A549 (cell line): ENCODE data around the gene BPIFB3. TPM values are rescaled to one million over a fixed set of nuclear protein-coding genes. Genes with fewer than 3 reads are reported as not detected.

Source experiments
- ATAC-seq, 2 experiments: fragments of 200-7000 bp in 1 of 2; fragments of >200 bp in 1 of 2; cut with Nextera tagmentation in 1 of 2; cut with Tn5 transposase in 1 of 2; 3 replicates each; pipeline versions ENCODE4 v1.8.0 to v1.9.1; 2018 to 2020; ENCODE audit warnings: mild to moderate bottlenecking in 1 of 2, moderate library complexity in 1 of 2
- CTCF ChIA-PET: fragments of 300-600 bp; sonication (Branson Sonifier 250); formaldehyde crosslinking; extraction: SDS; loops from one replicate; lab custom pipeline; 2021; ENCODE audit warnings: antibody characterized with exemption, inconsistent platforms; lab: Yijun Ruan, JAX
- POLR2A ChIA-PET: fragments of 350-600 bp; formaldehyde crosslinking; extraction: SDS; loops from one replicate; lab custom pipeline; 2021; ENCODE audit warnings: antibody characterized with exemption, inconsistent platforms; lab: Yijun Ruan, JAX
- DNase-seq, 2 experiments: peaks; one replicate each; pipeline versions ENCODE4 v3.0.0 to v3.0.0-alpha.2; 2011 to 2016; ENCODE audit warnings: low read depth in 1 of 2, low spot score in 1 of 2
- FAIRE-seq: peaks from 2 replicates; lab custom pipeline; 2011; peaks lifted over from hg19 to GRCh38; lab: Jason Lieb, UNC
- H3K27ac ChIP-seq, 2 experiments: fragments of >200 bp; sonication (Bioruptor Twin); formaldehyde crosslinking; 3 replicates each; pipeline ENCODE4 v1.5.1; 2016 to 2017
- H3K4me1 ChIP-seq: fragments of >200 bp; sonication (Bioruptor Twin); formaldehyde crosslinking; 3 replicates; pipeline ENCODE4 v1.6.1; 2016
- H3K4me2 ChIP-seq: fragments of >200 bp; sonication (Bioruptor Twin); formaldehyde crosslinking; 3 replicates; pipeline ENCODE4 v1.6.1; 2016
- H3K4me3 ChIP-seq: fragments of >200 bp; sonication (Bioruptor Twin); formaldehyde crosslinking; 3 replicates; pipeline ENCODE4 v1.5.1; 2016
- H3K9me3 ChIP-seq: fragments of >200 bp; sonication (Bioruptor Twin); formaldehyde crosslinking; 3 replicates; pipeline ENCODE4 v1.6.1; 2016
- ATOH8 ChIP-seq: fragments of 250-450 bp; sonication (Bioruptor Pico); IDR thresholded peaks from 2 replicates; pipeline ENCODE4 v1.5.0; 2020; ENCODE audit warnings: low read depth, mild to moderate bottlenecking, moderate library complexity
- CBX2 ChIP-seq: fragments of 200-600 bp; sonication (generic); IDR thresholded peaks from 2 replicates; pipeline ENCODE4 v1.6.1; 2016; ENCODE audit warnings: low read depth, mild to moderate bottlenecking, borderline replicate concordance
- CHD4 ChIP-seq: fragments of 200-600 bp; sonication (generic); IDR thresholded peaks from 2 replicates; pipeline ENCODE4 v1.6.1; 2016; ENCODE audit warnings: antibody characterized with exemption, mild to moderate bottlenecking, borderline replicate concordance
- FOSL2 ChIP-seq, 2 experiments: fragments of 450-650 bp in 1 of 2; fragments of >200 bp in 1 of 2; sonication (Bioruptor Twin) in 1 of 2; formaldehyde crosslinking; IDR thresholded peaks; 2 replicates each; pipeline versions ENCODE4 v1.5.0 to v1.6.1; 2016 to 2020; ENCODE audit warnings: mild to moderate bottlenecking in 1 of 2, moderate library complexity in 1 of 2
- FOXS1 ChIP-seq: fragments of 250-450 bp; sonication (Bioruptor Pico); IDR thresholded peaks from 2 replicates; pipeline ENCODE4 v1.5.0; 2020; ENCODE audit warnings: mild to moderate bottlenecking, moderate library complexity
- HDAC2 ChIP-seq: fragments of 200-600 bp; sonication (generic); IDR thresholded peaks from 2 replicates; pipeline ENCODE4 v1.6.1; 2016
- HEYL ChIP-seq: fragments of 250-450 bp; sonication (Bioruptor Pico); IDR thresholded peaks from 2 replicates; pipeline ENCODE4 v1.8.0; 2021; ENCODE audit warnings: mild to moderate bottlenecking, moderate library complexity
- HOXA7 ChIP-seq: fragments of 250-450 bp; sonication (Bioruptor Pico); IDR thresholded peaks from 2 replicates; pipeline ENCODE4 v1.5.0; 2020; ENCODE audit warnings: mild to moderate bottlenecking, moderate library complexity
- KDM1A ChIP-seq: fragments of 200-600 bp; sonication (generic); IDR thresholded peaks from 2 replicates; pipeline ENCODE4 v1.6.1; 2016; ENCODE audit warnings: low read depth, mild to moderate bottlenecking
- MAFK ChIP-seq: fragments of 450-650 bp; IDR thresholded peaks from 2 replicates; pipeline ENCODE4 v1.6.1; 2014; ENCODE audit not compliant: partially characterized antibody
- NFE2L2 ChIP-seq: fragments of 150-350 bp; conservative IDR thresholded peaks from 2 replicates; pipeline ENCODE4 v1.6.1; 2014; ENCODE audit warnings: low read length
- NPAS2 ChIP-seq: fragments of 250-450 bp; sonication (Bioruptor Pico); IDR thresholded peaks from 2 replicates; pipeline ENCODE4 v1.8.0; 2022; ENCODE audit warnings: mild to moderate bottlenecking, moderate library complexity, borderline replicate concordance
- NR3C1 ChIP-seq: fragments of >200 bp; sonication (Bioruptor Twin); formaldehyde crosslinking; IDR thresholded peaks from 3 replicates; pipeline ENCODE4 v1.6.1; 2017
- POLR2AphosphoS2 ChIP-seq: conservative IDR thresholded peaks from 2 replicates; pipeline ENCODE4 v1.6.1; 2012; ENCODE audit warnings: low read length, improper control_type of control experiment, inconsistent platforms
- RARB ChIP-seq: fragments of 250-450 bp; sonication (Bioruptor Pico); IDR thresholded peaks from 2 replicates; pipeline ENCODE4 v1.8.0; 2021; ENCODE audit warnings: mild to moderate bottlenecking, moderate library complexity
- REST ChIP-seq: fragments of 200-600 bp; sonication (generic); IDR thresholded peaks from 2 replicates; pipeline ENCODE4 v1.6.1; 2016; ENCODE audit warnings: antibody characterized with exemption, mild to moderate bottlenecking, moderate library complexity
- RFX5 ChIP-seq: fragments of 450-650 bp; IDR thresholded peaks from 2 replicates; pipeline ENCODE4 v1.7.1; 2014; ENCODE audit warnings: antibody characterized with exemption, mild to moderate bottlenecking, moderate library complexity
- SMC3 ChIP-seq: fragments of >200 bp; sonication (Bioruptor Twin); formaldehyde crosslinking; IDR thresholded peaks from 3 replicates; pipeline ENCODE4 v1.6.1; 2018; ENCODE audit warnings: inconsistent platforms
- ZC3H11A ChIP-seq: fragments of 450-650 bp; IDR thresholded peaks from 2 replicates; pipeline ENCODE4 v1.6.1; 2014; ENCODE audit warnings: antibody characterized with exemption, mild to moderate bottlenecking
- ZFP36 ChIP-seq: fragments of 450-650 bp; IDR thresholded peaks from 2 replicates; pipeline ENCODE4 v1.6.1; 2014; ENCODE audit warnings: borderline replicate concordance; ENCODE audit not compliant: partially characterized antibody
- ZNF302 ChIP-seq: fragments of 250-450 bp; sonication (Bioruptor Pico); IDR thresholded peaks from 2 replicates; pipeline ENCODE4 v1.9.0; 2021; ENCODE audit warnings: inconsistent platforms, mild to moderate bottlenecking, moderate library complexity
- WGBS: methylation state at CpG from one replicate; pipeline ENCODE4 v1.1.6; 2017; ENCODE audit errors: missing lambda C conversion rate; 5-methylcytosine and 5-hydroxymethylcytosine counted together
- polyA plus RNA-seq, 4 experiments: library from polyadenylated mRNA; depleted of rRNA in 3 of 4; stranded (reverse); fragments of >200 nt; fragmentation: RNase III in 1 of 4; extraction: RNeasy Plus Mini Kit Qiagen cat#74134 plus additional on column Dnase treatment in 1 of 4; gene quantifications; 2 replicates in 3 of 4; 3 replicates in 1 of 4; pipeline ENCODE4 v1.2.3, GENCODE V29; 2011 to 2017
- TF ChIP-seq, protein P1 (sequence below): fragments of >200 bp; sonication (Bioruptor Twin); formaldehyde crosslinking; IDR thresholded peaks from 2 replicates; pipeline ENCODE4 v1.6.1; 2016
- TF ChIP-seq, protein P2 (sequence below): fragments of 150-350 bp; IDR thresholded peaks from 2 replicates; pipeline ENCODE4 v1.6.1; 2014; ENCODE audit warnings: low read depth, mild to moderate bottlenecking, low read length
- TF ChIP-seq, protein P3 (sequence below): fragments of 450-650 bp; IDR thresholded peaks from 2 replicates; pipeline ENCODE4 v1.6.1; 2014; ENCODE audit warnings: antibody characterized with exemption

The BPIFB3 gene
- polyA plus RNA-seq, 2 of the 4 experiments (the other 2 are of a cell fraction), result not detected

GRCh38 chr20:33051333-33051732, 2.4 kb upstream of the BPIFB3 start:
- H3K4me3 ChIP-seq, result no peak overlapping the region
- WGBS, result 75% methylated on average over 4 of the region's 4 CpGs
- CTCF ChIA-PET, result interaction anchor here (0.9 to 1.6 kb wide), 3 partner anchors 9 to 45 kb away, joined by 3 read pairs; no protein-coding TSS in a partner anchor
- no peak overlapping the region for H3K4me2 ChIP-seq
- no peaks in the 10 kb centered on the region for H3K9me3 ChIP-seq
- DNase-seq (no peak), FAIRE-seq (no peak)
- H3K4me1 ChIP-seq, result no peaks in the 10 kb centered on the region
- no peak for TF ChIP-seq HOXA7 (CRISPR knock-in tag)
- no peak for TF ChIP-seq ATOH8
- TF ChIP-seq HDAC2, result no peak
- no peak for TF ChIP-seq REST
- TF ChIP-seq SMC3, result no peak
- TF ChIP-seq RFX5, result no peak
- TF ChIP-seq RARB, result no peak
- no peak for TF ChIP-seq ZC3H11A
- no peak for TF ChIP-seq ZNF302
- TF ChIP-seq MAFK, result no peak
- no peak for TF ChIP-seq ZFP36
- TF ChIP-seq NPAS2 (CRISPR knock-in tag), result no peak
- TF ChIP-seq, all 56 proteins: peak for 0
- H3K27ac ChIP-seq, result no peak overlapping the region
- ATAC-seq, result no peak
- POLR2A ChIA-PET, result no interaction called here

DNA sequence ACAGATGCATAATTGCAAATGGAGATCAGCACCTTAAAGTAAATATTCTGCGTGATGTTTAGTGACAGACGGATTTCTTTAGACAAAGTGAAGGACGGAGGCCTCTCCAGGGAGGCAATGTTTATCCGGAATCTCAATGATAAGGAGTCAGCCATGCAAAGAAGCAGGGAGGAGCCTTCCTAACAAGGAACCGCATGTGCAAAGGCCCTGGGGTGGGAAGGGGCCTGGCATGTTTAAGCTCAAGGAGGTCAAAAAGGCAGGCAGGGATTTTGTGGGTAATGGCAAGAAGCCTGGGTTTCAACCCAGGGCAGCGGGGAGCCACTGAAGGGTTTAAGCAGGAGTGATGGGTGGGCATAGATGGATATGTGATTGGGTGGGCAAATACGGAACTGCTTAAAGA, 678 bp downstream of the BPIFB3 start:
- no peak for DNase-seq
- WGBS, result 72% methylated on average over 7 of the region's 7 CpGs
- POLR2A ChIA-PET, result no interaction called here
- Histone ChIP-seq H3K27ac (no peak overlapping the region), H3K9me3 (no peaks in the 10 kb centered on the region), H3K4me2 (no peak overlapping the region), H3K4me1 (no peaks in the 10 kb centered on the region), H3K4me3 (no peak overlapping the region)
- TF ChIP-seq FOSL2 (IDR thresholded peaks at IDR 0.05), result no peak
- no peak for TF ChIP-seq FOSL2 (CRISPR knock-in tag; IDR thresholded peaks at IDR 0.05)
- TF ChIP-seq MAFK, result no peak
- TF ChIP-seq CHD4, result no peak
- TF ChIP-seq FOXS1, result no peak
- no peak for TF ChIP-seq NFE2L2
- no peak for TF ChIP-seq HEYL (CRISPR knock-in tag)
- TF ChIP-seq NR3C1, result no peak
- TF ChIP-seq, protein P1, sequence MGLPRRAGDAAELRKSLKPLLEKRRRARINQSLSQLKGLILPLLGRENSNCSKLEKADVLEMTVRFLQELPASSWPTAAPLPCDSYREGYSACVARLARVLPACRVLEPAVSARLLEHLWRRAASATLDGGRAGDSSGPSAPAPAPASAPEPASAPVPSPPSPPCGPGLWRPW, result no peak
- TF ChIP-seq REST, result no peak
- no peak for TF ChIP-seq POLR2AphosphoS2
- TF ChIP-seq HDAC2, result no peak
- TF ChIP-seq CBX2, result no peak
- TF ChIP-seq ZNF302, result no peak
- no peak for TF ChIP-seq RFX5
- TF ChIP-seq KDM1A, result no peak
- TF ChIP-seq, protein P2, sequence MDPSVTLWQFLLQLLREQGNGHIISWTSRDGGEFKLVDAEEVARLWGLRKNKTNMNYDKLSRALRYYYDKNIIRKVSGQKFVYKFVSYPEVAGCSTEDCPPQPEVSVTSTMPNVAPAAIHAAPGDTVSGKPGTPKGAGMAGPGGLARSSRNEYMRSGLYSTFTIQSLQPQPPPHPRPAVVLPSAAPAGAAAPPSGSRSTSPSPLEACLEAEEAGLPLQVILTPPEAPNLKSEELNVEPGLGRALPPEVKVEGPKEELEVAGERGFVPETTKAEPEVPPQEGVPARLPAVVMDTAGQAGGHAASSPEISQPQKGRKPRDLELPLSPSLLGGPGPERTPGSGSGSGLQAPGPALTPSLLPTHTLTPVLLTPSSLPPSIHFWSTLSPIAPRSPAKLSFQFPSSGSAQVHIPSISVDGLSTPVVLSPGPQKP, result no peak
- TF ChIP-seq, protein P3, sequence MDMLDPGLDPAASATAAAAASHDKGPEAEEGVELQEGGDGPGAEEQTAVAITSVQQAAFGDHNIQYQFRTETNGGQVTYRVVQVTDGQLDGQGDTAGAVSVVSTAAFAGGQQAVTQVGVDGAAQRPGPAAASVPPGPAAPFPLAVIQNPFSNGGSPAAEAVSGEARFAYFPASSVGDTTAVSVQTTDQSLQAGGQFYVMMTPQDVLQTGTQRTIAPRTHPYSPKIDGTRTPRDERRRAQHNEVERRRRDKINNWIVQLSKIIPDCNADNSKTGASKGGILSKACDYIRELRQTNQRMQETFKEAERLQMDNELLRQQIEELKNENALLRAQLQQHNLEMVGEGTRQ, result no peak
- CTCF ChIA-PET, result interaction anchor here (0.6 kb wide), 1 partner anchor 308 kb away, joined by 3 read pairs; no protein-coding TSS in a partner anchor
- ATAC-seq, result no peak
- FAIRE-seq, result no peak
